OCI-LY1 (cell line): Measurements from ENCODE around the gene ZC2HC1B.
"Not testable (repeated sequence)": the region's sequence is repeated elsewhere in the genome, so short reads cannot be mapped to it uniquely, and the experiment has no call there.

ENCODE experiments used
- EZH2 ChIP-seq: fragments of 200-600 bp; sonication (generic), shearing (Covaris generic); IDR thresholded peaks from 2 replicates; pipeline ENCODE4 v1.8.0; 2017; ENCODE audit warnings: borderline replicate concordance, mixed run types, mild to moderate bottlenecking, antibody characterized with exemption, low read length, moderate library complexity, mixed read lengths
- TF ChIP-seq, protein P1 (sequence below): fragments of 200-600 bp; sonication (generic), shearing (Covaris generic); IDR thresholded peaks from 2 replicates; pipeline ENCODE4 v1.5.1; 2017; ENCODE audit warnings: mild to moderate bottlenecking, antibody characterized with exemption, low read length, moderate library complexity, mixed read lengths

DNA sequence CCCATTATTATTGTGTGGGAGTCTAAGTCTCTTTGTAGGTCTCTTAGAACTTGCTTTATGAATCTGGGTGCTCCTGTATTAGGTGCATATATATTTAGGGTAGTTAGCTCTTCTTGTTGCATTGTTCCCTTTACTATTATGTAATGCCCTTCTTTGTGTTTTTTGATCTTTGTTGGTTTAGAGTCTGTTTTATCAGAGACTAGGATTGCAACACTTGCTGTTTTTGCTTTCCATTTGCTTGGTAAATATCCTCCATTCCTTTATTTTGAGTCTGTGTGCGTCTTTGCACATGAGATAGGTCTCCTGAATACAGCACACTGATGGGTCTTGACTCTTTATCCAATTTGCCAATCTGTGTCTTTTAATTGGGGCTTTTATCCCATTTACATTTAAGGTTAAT lies 9.2 kb upstream of the ZC2HC1B start:
- TF ChIP-seq, protein P1, sequence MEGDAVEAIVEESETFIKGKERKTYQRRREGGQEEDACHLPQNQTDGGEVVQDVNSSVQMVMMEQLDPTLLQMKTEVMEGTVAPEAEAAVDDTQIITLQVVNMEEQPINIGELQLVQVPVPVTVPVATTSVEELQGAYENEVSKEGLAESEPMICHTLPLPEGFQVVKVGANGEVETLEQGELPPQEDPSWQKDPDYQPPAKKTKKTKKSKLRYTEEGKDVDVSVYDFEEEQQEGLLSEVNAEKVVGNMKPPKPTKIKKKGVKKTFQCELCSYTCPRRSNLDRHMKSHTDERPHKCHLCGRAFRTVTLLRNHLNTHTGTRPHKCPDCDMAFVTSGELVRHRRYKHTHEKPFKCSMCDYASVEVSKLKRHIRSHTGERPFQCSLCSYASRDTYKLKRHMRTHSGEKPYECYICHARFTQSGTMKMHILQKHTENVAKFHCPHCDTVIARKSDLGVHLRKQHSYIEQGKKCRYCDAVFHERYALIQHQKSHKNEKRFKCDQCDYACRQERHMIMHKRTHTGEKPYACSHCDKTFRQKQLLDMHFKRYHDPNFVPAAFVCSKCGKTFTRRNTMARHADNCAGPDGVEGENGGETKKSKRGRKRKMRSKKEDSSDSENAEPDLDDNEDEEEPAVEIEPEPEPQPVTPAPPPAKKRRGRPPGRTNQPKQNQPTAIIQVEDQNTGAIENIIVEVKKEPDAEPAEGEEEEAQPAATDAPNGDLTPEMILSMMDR, result not testable (repeated sequence)
- not testable (repeated sequence) for TF ChIP-seq EZH2
